ENCODE results near the gene DHRS7C. TPM values are rescaled to one million over a fixed set of nuclear protein-coding genes. Genes with fewer than 3 reads are reported as not detected.

DHRS7C gene
- total and polyA plus RNA-seq, 2 donors (not counting 1 experiment from before 2014, with no cell fraction given) = not detected

DNA sequence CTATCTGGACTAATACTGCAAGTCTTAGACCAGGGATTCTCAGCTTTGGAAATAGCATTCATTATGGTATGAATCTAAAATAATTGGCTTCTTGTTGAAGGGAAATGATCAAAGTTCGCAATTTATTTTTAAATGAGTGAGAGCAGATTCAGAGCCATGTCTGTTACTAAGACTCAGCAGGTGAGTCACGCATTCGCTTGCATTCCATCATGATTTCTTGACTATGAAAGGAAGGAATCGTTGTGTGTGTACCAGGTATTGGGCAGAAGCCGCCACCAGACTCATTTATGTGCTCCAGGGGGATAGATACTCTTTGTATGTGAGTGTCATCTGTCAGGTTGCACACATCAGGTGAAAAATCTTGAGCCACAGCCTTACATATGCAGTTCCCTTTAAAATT is 19.7 kb upstream of the DHRS7C start:
- no peak overlapping the region for H3K27ac ChIP-seq (ENCODE audit: low read length in 2 of 2)
- no peak overlapping the region for H2AFZ ChIP-seq (ENCODE audit: insufficient read depth, low read depth, low read length, poor library complexity, severe bottlenecking)
- no peak overlapping the region for H3K9ac ChIP-seq (ENCODE audit: low read length)
- Mint-ChIP-seq H3K4me3 (no peak overlapping the region), H3K27me3 (no peaks in the 10 kb centered on the region), H3K27ac (no peak overlapping the region), H3K9me3 (ENCODE audit: insufficient read depth) (peaks cover under 1% of the 10 kb centered on the region), H3K4me1 (no peaks in the 10 kb centered on the region)
- ChIA-PET CTCF (no interaction called here), POLR2A (no interaction called here)
- peaks cover 0 to 12% (median 0%) of the 10 kb centered on the region in 3 donors for H3K9me3 ChIP-seq (ENCODE audit: control extremely low read depth in 1 of 3, control insufficient read depth in 2 of 3, insufficient read depth in 1 of 3, low read length in 2 of 3)
- DNase-seq = no peak
- no peaks in the 10 kb centered on the region for H3K4me1 ChIP-seq (ENCODE audit: control insufficient read depth in 2 of 2, insufficient read depth in 2 of 2, low read length in 2 of 2)
- ATAC-seq (ENCODE audit: low read depth) = no peak
- H3K4me3 ChIP-seq (ENCODE audit: control extremely low read depth in 1 of 5, extremely low read depth in 1 of 5, insufficient read depth in 1 of 5, low read depth in 2 of 5, low read length in 4 of 5) = no peak overlapping the region
- intact Hi-C loops (cut with micrococcal nuclease) = no loop called here
- no peaks in the 10 kb centered on the region for H3K36me3 ChIP-seq (replicated peaks in 1 of 2; ENCODE audit: control extremely low read depth in 1 of 2, control insufficient read depth in 1 of 2, extremely low read depth in 1 of 2, insufficient read depth in 2 of 2, low read length in 1 of 2)
- TF ChIP-seq EZH2 (IDR thresholded peaks at IDR 0.05; ENCODE audit: borderline replicate concordance, insufficient read depth, low read depth, low read length, poor library complexity, severe bottlenecking) = no peak
- TF ChIP-seq, protein P1, sequence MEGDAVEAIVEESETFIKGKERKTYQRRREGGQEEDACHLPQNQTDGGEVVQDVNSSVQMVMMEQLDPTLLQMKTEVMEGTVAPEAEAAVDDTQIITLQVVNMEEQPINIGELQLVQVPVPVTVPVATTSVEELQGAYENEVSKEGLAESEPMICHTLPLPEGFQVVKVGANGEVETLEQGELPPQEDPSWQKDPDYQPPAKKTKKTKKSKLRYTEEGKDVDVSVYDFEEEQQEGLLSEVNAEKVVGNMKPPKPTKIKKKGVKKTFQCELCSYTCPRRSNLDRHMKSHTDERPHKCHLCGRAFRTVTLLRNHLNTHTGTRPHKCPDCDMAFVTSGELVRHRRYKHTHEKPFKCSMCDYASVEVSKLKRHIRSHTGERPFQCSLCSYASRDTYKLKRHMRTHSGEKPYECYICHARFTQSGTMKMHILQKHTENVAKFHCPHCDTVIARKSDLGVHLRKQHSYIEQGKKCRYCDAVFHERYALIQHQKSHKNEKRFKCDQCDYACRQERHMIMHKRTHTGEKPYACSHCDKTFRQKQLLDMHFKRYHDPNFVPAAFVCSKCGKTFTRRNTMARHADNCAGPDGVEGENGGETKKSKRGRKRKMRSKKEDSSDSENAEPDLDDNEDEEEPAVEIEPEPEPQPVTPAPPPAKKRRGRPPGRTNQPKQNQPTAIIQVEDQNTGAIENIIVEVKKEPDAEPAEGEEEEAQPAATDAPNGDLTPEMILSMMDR (IDR thresholded peaks at IDR 0.05) = no peak
- no peak overlapping the region for H3K4me2 ChIP-seq (replicated peaks; ENCODE audit: low read depth, low read length, poor library complexity, severe bottlenecking)
- no peaks in the 10 kb centered on the region for H4K20me1 ChIP-seq (ENCODE audit: control insufficient read depth, insufficient read depth, low read length, poor library complexity, severe bottlenecking)
- H3K79me2 ChIP-seq (ENCODE audit: control insufficient read depth, insufficient read depth, low read length) = no peaks in the 10 kb centered on the region
- WGBS (ENCODE audit: insufficient coverage) = 93% methylated on average over 5 of the region's 5 CpGs
- no peaks in the 10 kb centered on the region for H3K27me3 ChIP-seq (replicated peaks in 1 of 4; ENCODE audit: control extremely low read depth in 1 of 4, control insufficient read depth in 3 of 4, insufficient read depth in 4 of 4, low read length in 3 of 4)

DNA sequence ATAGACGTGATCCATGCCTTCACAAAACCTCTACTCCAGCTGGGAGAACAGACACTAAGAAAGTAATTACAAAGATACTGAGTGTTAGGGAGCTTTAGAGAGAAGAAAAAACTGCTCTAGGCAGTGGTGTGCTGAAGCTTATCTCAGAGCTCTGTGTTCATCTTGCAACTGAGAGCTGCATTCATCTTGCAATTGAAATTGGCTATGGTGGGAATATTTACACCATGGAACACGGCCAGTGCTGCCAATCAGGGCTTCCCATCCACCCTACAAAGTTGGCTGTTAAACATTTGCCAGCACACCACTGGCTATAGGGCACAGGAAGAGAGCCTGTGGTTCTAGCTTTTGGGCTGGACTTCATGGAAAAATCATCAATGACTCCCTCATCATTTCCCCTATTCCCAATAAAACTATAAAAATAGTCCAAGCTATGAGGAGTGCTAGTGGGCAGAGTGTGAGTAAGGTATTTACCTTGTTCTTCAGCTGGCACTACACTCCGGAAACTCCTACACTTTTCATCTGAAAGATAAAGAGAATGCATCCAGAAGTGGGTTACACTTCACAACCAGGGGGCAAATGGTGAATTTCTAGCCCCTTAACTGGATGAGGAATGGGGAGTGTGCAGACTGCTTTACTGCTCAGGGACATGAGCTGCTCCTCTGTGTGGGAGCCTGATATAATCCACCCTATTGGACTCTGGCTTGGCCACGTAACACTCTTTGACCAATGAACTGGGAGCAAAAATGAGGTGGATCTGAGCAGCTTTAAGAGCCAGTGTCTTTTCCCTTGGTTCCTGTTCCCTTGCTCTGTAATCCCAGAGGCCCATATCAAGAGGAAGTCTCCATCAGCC is 18.9 kb upstream of the DHRS7C start:
- TF ChIP-seq EZH2 (IDR thresholded peaks at IDR 0.05; ENCODE audit: borderline replicate concordance, insufficient read depth, low read depth, low read length, poor library complexity, severe bottlenecking) = no peak
- TF ChIP-seq, protein P1 (IDR thresholded peaks at IDR 0.05) = no peak
- Histone ChIP-seq H4K20me1 (ENCODE audit: control insufficient read depth, insufficient read depth, low read length, poor library complexity, severe bottlenecking) (no peaks in the 10 kb centered on the region), H3K4me2 (replicated peaks; ENCODE audit: low read depth, low read length, poor library complexity, severe bottlenecking) (no peak overlapping the region), H2AFZ (ENCODE audit: insufficient read depth, low read depth, low read length, poor library complexity, severe bottlenecking) (no peak overlapping the region), H3K36me3 (replicated peaks in 1 of 2; ENCODE audit: control extremely low read depth in 1 of 2, control insufficient read depth in 1 of 2, extremely low read depth in 1 of 2, insufficient read depth in 2 of 2, low read length in 1 of 2) (no peaks in the 10 kb centered on the region), H3K27ac (ENCODE audit: low read length in 2 of 2) (no peak overlapping the region), H3K79me2 (ENCODE audit: control insufficient read depth, insufficient read depth, low read length) (no peaks in the 10 kb centered on the region), H3K27me3 (replicated peaks in 1 of 4; ENCODE audit: control extremely low read depth in 1 of 4, control insufficient read depth in 3 of 4, insufficient read depth in 4 of 4, low read length in 3 of 4) (no peaks in the 10 kb centered on the region), H3K4me1 (ENCODE audit: control insufficient read depth in 2 of 2, insufficient read depth in 2 of 2, low read length in 2 of 2) (no peaks in the 10 kb centered on the region), H3K9ac (ENCODE audit: low read length) (no peak overlapping the region), H3K4me3 (ENCODE audit: control extremely low read depth in 1 of 5, extremely low read depth in 1 of 5, insufficient read depth in 1 of 5, low read depth in 2 of 5, low read length in 4 of 5) (no peak overlapping the region), H3K9me3 (ENCODE audit: control extremely low read depth in 1 of 3, control insufficient read depth in 2 of 3, insufficient read depth in 1 of 3, low read length in 2 of 3) (peaks cover 0 to 12% (median 0%) of the 10 kb centered on the region in 3 donors)
- DNase-seq (no peak), ATAC-seq (ENCODE audit: low read depth) (no peak)
- CTCF ChIA-PET = no interaction called here
- Mint-ChIP-seq H3K9me3 (ENCODE audit: insufficient read depth) (no peaks in the 10 kb centered on the region), H3K4me3 (no peak overlapping the region), H3K27ac (no peak overlapping the region), H3K4me1 (no peaks in the 10 kb centered on the region), H3K27me3 (no peaks in the 10 kb centered on the region)
- POLR2A ChIA-PET = no interaction called here
- WGBS (ENCODE audit: insufficient coverage) = 70% methylated on average over 2 of the region's 4 CpGs
- intact Hi-C loops (cut with micrococcal nuclease) = no loop called here
